Endometrial microvascular endothelial cells (primary cell): ENCODE data around the gene LRRC52. TPM values are rescaled to one million over a fixed set of nuclear protein-coding genes. Genes with fewer than 3 reads are reported as not detected.
"Not testable (repeated sequence)": the region's sequence is repeated elsewhere in the genome, so short reads cannot be mapped to it uniquely, and the experiment has no call there.

Experiments used
- in situ Hi-C: cut with HindIII; loops from 2 replicates; pipeline ENCODE4 v1.10.0; 2017; ENCODE audit warnings: low sequenced_read_pairs, low pct_unique_long_range_greater_than_20kb; ENCODE audit errors: inconsistent ontology term
- total RNA-seq: library from RNA; depleted of rRNA; stranded (reverse); fragments of >200 nt; gene quantifications from one replicate; pipeline ENCODE4 v1.2.3, GENCODE V29; 2015; ENCODE audit errors: inconsistent ontology term

Gene LRRC52
- total RNA-seq, 1 donor from 2014 or later = not detected

GRCh38 chr1:165575468-165576099, 31.8 kb downstream of the LRRC52 start:
- in situ Hi-C loops = loop anchor here (25.0 kb wide), 1 partner anchor 188 kb away; no protein-coding TSS in a partner anchor

DNA sequence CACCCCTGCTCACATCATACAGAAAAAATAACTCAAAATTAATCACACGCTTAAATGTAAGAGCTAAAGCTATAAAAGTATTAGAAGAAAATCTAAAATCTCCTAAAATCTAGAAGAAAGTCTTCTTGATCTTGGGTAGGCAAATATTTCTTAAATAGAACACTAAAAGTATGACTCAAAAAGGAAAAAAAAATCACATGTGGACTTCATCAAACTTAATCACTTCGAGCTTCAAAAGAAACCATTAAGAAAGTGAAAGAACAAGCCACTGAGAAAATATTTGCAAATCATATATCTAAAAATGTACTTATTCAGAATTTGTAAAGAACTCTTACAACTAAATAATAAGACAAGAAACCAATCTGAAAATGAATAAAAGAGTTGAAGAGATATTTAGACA, 32.7 kb downstream of the LRRC52 start:
- in situ Hi-C loops = loop anchor here (25.0 kb wide), 1 partner anchor 189 kb away; no protein-coding TSS in a partner anchor

- in situ Hi-C loops = loop anchor here (25.0 kb wide), 1 partner anchor 190 kb away; no protein-coding TSS in a partner anchor
These were observed 33.9 kb downstream of the LRRC52 start for GRCh38 chr1:165577707-165578106.

DNA sequence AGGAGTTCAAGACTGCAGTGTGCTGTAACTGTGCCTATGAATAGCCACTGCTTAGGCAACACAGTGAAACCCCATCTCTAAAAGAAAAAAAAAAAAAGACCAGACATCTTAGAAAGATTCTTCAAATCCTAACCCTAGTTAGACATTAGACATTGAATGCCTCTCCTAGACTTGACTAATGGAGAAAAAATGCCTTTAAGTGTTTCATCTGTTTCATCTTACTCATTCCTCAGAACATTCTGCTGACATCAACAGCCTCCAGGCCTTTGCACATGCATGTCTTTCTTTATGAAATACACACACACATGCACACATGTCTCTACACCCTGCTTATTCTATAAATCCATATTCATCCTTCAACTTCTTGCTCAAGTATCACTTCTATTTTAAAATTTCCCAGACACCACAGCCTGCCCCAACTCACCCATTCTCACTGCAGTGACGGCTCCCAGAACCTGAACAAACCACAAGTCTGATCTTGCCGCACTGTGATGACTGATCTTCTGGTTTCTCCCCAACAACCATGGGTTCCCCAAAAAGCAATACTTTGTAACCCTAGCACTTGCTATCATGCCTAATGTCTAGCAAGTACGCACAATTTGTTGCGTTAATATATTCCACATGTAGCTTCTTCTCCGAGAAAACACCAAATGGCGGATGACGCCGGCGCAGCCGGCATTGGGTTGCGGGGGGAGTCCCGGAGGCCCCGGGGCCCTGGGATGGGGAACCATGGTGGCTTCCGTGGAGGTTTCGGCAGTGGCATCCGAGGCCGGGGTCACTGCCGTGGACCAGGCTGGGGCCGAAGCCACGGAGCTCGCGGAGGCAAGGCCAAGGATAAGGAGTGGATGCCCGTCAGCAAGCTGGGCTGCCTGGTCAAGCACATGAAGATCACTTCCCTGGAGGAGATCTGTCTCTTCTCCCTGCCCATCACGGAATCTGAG, 37.4 kb downstream of the LRRC52 start:
- in situ Hi-C loops = loop anchor here (25.0 kb wide), 1 partner anchor 194 kb away; no protein-coding TSS in a partner anchor

- in situ Hi-C loops = loop anchor here (25.0 kb wide), 1 partner anchor 195 kb away; no protein-coding TSS in a partner anchor
These were observed 38.1 kb downstream of the LRRC52 start for GRCh38 chr1:165581926-165582325.

- in situ Hi-C loops = loop anchor here (25.0 kb wide), 1 partner anchor 199 kb away; no protein-coding TSS in a partner anchor
These were observed 42.6 kb downstream of the LRRC52 start for GRCh38 chr1:165586398-165586797.

DNA sequence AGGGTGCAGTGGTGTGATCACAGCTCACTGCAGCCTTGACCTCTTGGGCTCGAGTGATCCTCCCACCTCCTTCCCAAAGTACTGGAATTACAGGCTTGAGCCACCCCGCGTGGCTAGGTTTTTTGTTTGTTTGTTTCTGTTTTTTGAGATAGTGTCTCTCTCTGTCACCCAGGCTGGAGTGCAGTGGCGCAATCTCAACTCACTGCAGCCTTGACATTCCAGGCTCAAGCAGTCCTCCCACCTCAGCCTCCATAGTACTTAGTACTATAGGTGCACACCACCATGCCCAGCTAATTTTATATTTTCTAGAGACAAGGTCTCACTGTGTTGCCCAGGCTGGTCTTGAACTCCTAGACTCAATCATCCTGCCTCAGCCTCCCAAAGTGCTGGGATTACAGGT, 47.6 kb downstream of the LRRC52 start:
- in situ Hi-C loops = loop anchor here (25.0 kb wide), 1 partner anchor 204 kb away; no protein-coding TSS in a partner anchor

- in situ Hi-C loops = loop anchor here (25.0 kb wide), 1 partner anchor 206 kb away; no protein-coding TSS in a partner anchor
These were observed 49.4 kb downstream of the LRRC52 start for GRCh38 chr1:165592945-165593823.

- in situ Hi-C loops = loop anchor here (25.0 kb wide), 1 partner anchor 208 kb away; no protein-coding TSS in a partner anchor
These were observed 51.6 kb downstream of the LRRC52 start for GRCh38 chr1:165595246-165595938.

DNA sequence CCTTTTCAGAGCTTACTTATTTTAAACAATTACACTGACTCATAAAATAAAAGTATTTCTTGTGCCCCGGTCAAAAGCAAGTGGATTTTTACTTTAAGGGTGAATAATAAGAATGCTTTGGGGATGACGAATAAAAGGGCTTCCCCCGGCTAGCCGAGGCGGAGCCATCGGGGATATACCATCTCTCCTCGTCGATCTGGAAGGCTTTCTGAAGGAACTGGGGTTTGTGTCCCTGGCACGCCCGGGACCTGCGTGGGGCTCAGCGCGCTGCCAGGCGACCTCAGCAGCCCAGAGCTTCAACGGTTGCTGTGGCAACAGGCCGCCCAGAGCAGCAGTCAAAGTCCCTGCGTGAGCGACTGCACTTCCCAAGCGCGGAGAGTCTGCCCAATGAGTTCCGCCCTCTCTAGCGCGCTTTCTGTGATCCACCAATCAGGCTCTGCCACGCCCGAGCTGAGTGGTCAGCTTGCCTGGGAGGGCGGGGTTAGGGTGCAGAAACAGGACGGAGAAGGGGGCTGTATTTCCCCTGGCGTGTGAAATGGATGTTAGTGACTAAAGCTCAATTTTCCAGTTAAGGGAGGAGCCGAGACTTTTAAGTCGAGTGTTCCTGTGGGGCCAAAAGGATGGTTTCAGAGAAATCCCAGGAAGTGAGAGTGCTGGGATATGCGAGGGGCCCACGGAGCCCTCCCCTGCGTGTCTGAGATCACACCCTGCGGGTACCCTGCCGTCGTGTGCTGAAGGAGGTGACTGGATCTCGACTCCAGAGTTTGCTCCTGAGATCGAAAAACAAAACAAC, 54.3 kb downstream of the LRRC52 start:
- in situ Hi-C loops = loop anchor here (25.0 kb wide), 1 partner anchor 211 kb away; no protein-coding TSS in a partner anchor

DNA sequence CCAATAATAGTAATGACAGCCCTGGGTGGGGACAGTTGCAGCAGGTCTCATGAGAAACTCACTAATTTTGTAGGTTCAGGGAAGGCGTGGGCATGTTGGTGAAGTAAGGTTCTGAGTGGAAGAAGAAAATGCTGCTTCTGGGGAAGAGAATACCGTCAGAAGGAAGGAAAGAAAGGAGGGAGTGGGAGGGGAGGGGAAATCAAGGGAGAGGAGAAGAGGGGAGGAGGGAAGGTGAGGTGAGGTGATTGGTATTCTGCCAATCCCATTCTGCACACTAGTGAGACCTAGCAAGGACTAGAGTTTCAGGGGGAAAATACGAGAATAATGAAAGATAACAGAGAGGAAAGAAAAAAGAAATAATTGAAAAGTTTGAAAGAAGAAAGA, 54.9 kb downstream of the LRRC52 start:
- in situ Hi-C loops = loop anchor here (25.0 kb wide), 1 partner anchor 211 kb away; no protein-coding TSS in a partner anchor

GRCh38 chr1:165600793-165601192, 57.0 kb downstream of the LRRC52 start:
- in situ Hi-C loops = no loop called here

DNA sequence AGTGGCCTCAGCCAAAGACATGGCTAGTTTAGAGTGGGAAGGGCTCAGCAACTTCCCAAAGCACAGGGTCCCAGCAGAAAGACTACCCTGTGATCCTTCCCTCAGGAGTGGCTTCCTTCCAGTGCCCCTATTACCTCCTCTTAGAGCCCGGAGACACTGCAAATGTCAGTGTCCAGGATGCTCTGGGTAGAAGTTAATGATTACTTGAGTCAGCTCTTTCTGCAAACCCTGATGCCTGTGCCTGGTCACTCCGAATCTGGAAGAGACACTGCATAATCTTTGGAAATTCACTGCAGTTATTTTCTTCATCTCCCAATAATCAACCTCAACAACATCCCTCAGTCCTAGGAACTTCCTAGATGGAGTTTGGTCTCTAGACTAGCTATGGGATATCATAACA, 60.0 kb downstream of the LRRC52 start:
- in situ Hi-C loops = no loop called here

DNA sequence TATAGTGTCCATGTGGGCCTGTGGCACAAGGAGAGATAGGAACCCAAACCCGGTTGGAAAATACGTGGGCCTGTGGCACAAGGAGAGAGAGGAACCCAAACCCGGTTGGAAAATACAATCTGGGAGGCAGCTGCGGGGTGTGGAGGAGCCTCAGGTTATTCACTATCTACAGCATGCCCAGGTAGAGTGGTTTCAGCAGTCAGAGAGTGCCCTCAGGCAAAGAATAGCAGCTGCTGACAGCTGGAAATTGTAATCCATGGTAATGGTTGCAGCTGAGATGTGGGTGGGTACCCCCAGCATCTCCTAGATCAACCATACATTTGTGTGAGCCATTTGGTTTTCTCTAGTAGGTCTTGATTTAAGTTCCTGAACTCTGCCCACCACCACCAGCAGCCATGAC, 61.4 kb downstream of the LRRC52 start:
- in situ Hi-C loops = no loop called here

DNA sequence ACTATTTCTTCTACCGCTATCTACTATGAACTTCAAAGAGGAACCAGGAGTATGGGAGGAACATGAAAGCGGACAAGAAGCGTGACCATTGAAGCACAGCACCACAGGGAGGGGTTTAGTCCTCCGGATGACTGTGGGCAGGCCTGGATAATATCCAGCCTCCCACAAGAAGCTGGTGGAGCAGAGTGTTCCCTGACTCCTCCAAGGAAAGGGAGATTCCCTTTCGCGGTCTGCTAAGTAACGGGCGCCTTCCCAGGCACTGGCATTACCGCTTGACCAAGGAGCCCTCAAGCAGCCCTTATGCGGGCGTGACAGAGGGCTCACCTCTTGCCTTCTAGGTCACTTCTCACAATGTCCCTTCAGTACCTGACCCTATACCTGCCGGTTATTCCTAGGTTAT, 62.9 kb downstream of the LRRC52 start:
- in situ Hi-C loops = not testable (repeated sequence)

DNA sequence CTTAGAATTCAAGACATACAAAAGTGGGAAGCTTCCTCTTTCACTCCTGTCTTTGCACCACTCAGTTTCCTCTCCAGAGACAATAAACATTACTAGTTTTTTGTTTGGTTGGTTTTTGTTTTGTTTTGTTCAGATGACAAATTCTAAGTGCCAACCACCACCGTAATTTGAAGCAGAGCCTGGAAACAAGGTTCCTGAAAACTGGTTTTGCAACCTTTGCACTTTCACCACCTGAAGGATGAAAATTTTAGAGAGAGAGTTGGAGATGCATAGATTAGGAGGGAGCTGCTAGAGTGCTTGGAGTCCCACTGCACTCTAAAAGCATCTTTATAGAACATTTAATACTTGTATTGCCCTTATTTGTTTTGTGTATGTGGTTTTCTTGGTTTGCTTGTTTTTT, 67.1 kb downstream of the LRRC52 start:
- in situ Hi-C loops = no loop called here

DNA sequence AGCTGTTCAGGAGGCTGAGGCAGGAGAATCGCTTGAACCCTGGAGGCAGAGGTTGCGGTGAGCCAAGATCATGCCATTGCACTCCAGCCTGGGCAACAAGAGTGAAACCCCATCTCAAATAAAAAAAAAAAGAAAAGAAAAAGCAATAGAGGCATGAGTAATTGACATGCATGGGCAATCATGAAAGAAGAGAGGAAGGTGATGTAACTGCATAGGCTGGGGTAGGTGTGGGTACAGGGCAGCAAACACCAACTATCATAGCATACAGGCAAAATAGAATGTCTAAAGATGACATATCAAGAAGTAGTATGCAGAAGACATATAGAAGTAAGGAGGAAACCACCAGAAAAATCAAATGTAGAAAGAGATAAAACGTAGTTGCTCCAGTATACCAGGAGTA, 68.3 kb downstream of the LRRC52 start:
- in situ Hi-C loops = no loop called here
